GM12878 (cell line): Measurements from ENCODE around the gene CAMK4. TPM values are rescaled to one million over a fixed set of nuclear protein-coding genes. Genes with fewer than 3 reads are reported as not detected.

ENCODE experiments used
- ATF2 ChIP-seq: IDR thresholded peaks from 2 replicates; pipeline ENCODE4 v1.6.1; 2012; ENCODE audit warnings: low read length, inconsistent platforms
- ATF7 ChIP-seq: fragments of 450-650 bp; IDR thresholded peaks from 2 replicates; pipeline ENCODE4 v1.6.1; 2016; ENCODE audit warnings: low read depth, mild to moderate bottlenecking
- BACH1 ChIP-seq: fragments of 450-650 bp; IDR thresholded peaks from 2 replicates; pipeline ENCODE4 v1.6.1; 2017; ENCODE audit warnings: mild to moderate bottlenecking, borderline replicate concordance
- CBX3 ChIP-seq: fragments of 200-600 bp; sonication (generic); IDR thresholded peaks from 2 replicates; pipeline ENCODE4 v1.6.1; 2016; ENCODE audit warnings: low read depth, borderline replicate concordance
- ETV6 ChIP-seq, 2 experiments: fragments of 450-650 bp in 1 of 2; IDR thresholded peaks in 1 of 2; conservative IDR thresholded peaks in 1 of 2; 2 replicates each; pipeline ENCODE4 v1.6.1; 2014; ENCODE audit warnings: antibody characterized with exemption in 1 of 2, borderline replicate concordance in 1 of 2, low read depth in 1 of 2, mild to moderate bottlenecking in 1 of 2, moderate library complexity in 1 of 2
- EZH2 ChIP-seq: IDR thresholded peaks from 2 replicates; pipeline ENCODE4 v1.6.1; 2012; ENCODE audit warnings: low read depth, mild to moderate bottlenecking, control low read depth, inconsistent platforms, low read length, borderline replicate concordance; ENCODE audit not compliant: control insufficient read depth
- IRF5 ChIP-seq: fragments of 450-650 bp; IDR thresholded peaks from 2 replicates; pipeline ENCODE4 v1.6.1; 2017; ENCODE audit warnings: borderline replicate concordance
- LARP7 ChIP-seq: fragments of 450-650 bp; IDR thresholded peaks from 2 replicates; pipeline ENCODE4 v1.6.1; 2017; ENCODE audit warnings: mild to moderate bottlenecking
- NBN ChIP-seq: fragments of 450-650 bp; IDR thresholded peaks from 2 replicates; pipeline ENCODE4 v1.6.1; 2016
- NFIC ChIP-seq: IDR thresholded peaks from 2 replicates; pipeline ENCODE4 v1.6.1; 2012; ENCODE audit warnings: low read depth, mild to moderate bottlenecking, inconsistent platforms, low read length, moderate library complexity
- NFXL1 ChIP-seq: fragments of 450-650 bp; IDR thresholded peaks from 2 replicates; pipeline ENCODE4 v1.6.1; 2017; ENCODE audit warnings: antibody characterized with exemption, mild to moderate bottlenecking, borderline replicate concordance
- POU2F2 ChIP-seq: IDR thresholded peaks from 3 replicates; pipeline ENCODE4 v1.6.1; 2011; ENCODE audit warnings: low read depth, mild to moderate bottlenecking, low read length, borderline replicate concordance
- RBBP5 ChIP-seq: fragments of 200-600 bp; sonication (generic); conservative IDR thresholded peaks from 2 replicates; pipeline ENCODE4 v1.6.1; 2016
- RUNX3 ChIP-seq: IDR thresholded peaks from 2 replicates; pipeline ENCODE4 v1.6.1; 2012; ENCODE audit warnings: low read length, inconsistent platforms
- SIX5 ChIP-seq: IDR thresholded peaks from 2 replicates; pipeline ENCODE4 v1.6.1; 2011; ENCODE audit warnings: mild to moderate bottlenecking, low read depth, low read length, moderate library complexity; ENCODE audit not compliant: severe bottlenecking
- SREBF1 ChIP-seq: IDR thresholded peaks from 2 replicates; pipeline ENCODE4 v1.6.1; 2012; ENCODE audit warnings: mild to moderate bottlenecking, low read length
- SUZ12 ChIP-seq: fragments of 200-600 bp; sonication (generic); IDR thresholded peaks from one replicate; pipeline ENCODE4 v1.6.1; 2018; ENCODE audit warnings: antibody characterized with exemption, mild to moderate bottlenecking; ENCODE audit not compliant: unreplicated experiment
- TBL1XR1 ChIP-seq: IDR thresholded peaks from 2 replicates; pipeline ENCODE4 v1.6.1; 2012; ENCODE audit warnings: low read depth, low read length, improper control_type of control experiment
- TCF12 ChIP-seq: IDR thresholded peaks from 2 replicates; pipeline ENCODE4 v1.6.1; 2011; ENCODE audit warnings: low read depth, mild to moderate bottlenecking, low read length
- ZZZ3 ChIP-seq: IDR thresholded peaks from 2 replicates; pipeline ENCODE4 v1.6.1; 2011; ENCODE audit warnings: low read depth; ENCODE audit not compliant: control insufficient read depth, insufficient read length
- polyA plus RNA-seq, 11 experiments: library from polyadenylated mRNA; depleted of rRNA in 4 of 11; unstranded in 6 of 11; stranded (reverse) in 5 of 11; fragments of >200 nt; fragmentation: Nextera tagmentation in 4 of 11; fragmentation: Illumina TruSeq in 1 of 11; extraction: Ambion mirVana in 4 of 11; extraction: Trizol in 1 of 11; gene quantifications; 1 replicate in 1 of 11; 2 replicates in 10 of 11; pipeline versions ENCODE4 v1.2.1 to v1.2.3, GENCODE V29; 2011 to 2016; ENCODE audit warnings: inconsistent platforms in 2 of 11, missing spikeins in 2 of 11, low read depth in 1 of 11
- total RNA-seq, 4 experiments: library from RNA; depleted of rRNA in 3 of 4; stranded (reverse); fragments of >200 nt in 3 of 4; fragmentation: Illumina TruSeq in 1 of 4; extraction: Trizol in 1 of 4; gene quantifications; 2 replicates each; pipeline versions ENCODE4 v1.2.1 to v1.2.3, GENCODE V29; 2013 to 2021
- TF ChIP-seq, protein P1 (sequence below), 3 experiments: IDR thresholded peaks in 2 of 3; conservative IDR thresholded peaks in 1 of 3; 2 replicates each; pipeline ENCODE4 v1.5.1; 2011; ENCODE audit warnings: low read depth in 3 of 3, low read length in 3 of 3, mild to moderate bottlenecking in 3 of 3, control low read depth in 2 of 3, moderate library complexity in 2 of 3, inconsistent platforms in 1 of 3, mixed read lengths in 1 of 3; ENCODE audit not compliant: control insufficient read depth in 2 of 3, insufficient read depth in 1 of 3; ENCODE audit errors: extremely low read depth in 1 of 3

Gene CAMK4
- total and polyA plus RNA-seq, 10 of the 15 experiments (the other 5 are each of a cell fraction or from before 2014, with no cell fraction given): 13.3 to 51.9 (median 35.3) TPM

DNA sequence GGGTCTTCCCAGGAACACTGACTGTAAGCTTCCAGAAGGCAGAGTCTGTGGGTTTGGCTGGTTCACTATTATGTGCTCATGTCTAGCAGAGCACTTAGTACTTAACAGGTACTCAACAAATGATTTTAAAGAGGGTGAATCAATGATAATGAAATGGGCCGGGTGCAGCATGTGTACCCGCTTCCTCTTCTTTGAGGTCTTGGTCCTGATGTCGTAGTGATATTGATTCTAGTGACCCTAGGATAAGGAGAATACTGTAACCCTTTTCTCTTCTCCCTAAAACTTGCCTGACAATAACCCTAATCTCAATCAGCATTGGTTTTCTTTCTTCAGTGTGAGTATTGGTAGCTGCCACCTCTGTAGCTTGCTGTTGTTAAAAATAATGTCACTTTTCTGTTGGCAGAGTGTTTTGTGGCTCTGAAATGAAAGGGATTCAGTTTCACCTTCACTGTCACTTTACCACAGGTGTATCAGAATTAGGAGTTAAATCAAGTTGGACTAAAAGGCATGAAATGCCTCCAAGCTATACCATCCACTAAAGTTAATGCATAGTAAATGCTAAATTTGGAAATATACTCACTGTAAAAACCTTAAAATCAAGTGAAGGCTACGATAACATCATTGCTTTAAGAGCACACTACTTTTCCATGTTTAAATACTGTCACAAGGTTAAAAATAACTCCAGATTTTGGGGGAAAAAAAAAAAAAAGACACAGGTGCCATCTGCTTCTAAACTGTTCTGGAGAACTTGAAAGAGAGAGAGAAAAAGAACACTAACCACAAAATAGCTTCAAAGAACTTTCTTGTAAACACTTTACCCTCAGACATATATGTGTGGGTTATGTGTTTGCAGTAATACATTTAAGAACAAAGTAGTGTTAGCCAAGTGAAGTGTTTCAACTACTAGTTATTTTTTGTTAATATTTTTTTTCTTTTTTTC, 6.0 kb downstream of the CAMK4 start (continued):
- no peak for TF ChIP-seq CBX3
- 0 out of 2 replicates have a peak, but pooled peaks have one; percentile 13 for TF ChIP-seq BACH1
- TF ChIP-seq POU2F2: peak; percentile 13; the same call in 1 of the 3 replicates
- no peak for TF ChIP-seq NFXL1
- TF ChIP-seq EZH2: no peak
- TF ChIP-seq SUZ12: no peak
- no peak for TF ChIP-seq ZZZ3
- no peak for TF ChIP-seq TBL1XR1
- peak; percentile 87 for TF ChIP-seq RUNX3
- no peak for TF ChIP-seq TCF12
- TF ChIP-seq LARP7: no peak
- TF ChIP-seq NBN: no peak
- TF ChIP-seq ATF7: peak; percentile 37; the same call in 1 of the 2 replicates
- TF ChIP-seq NFIC: peak; percentile 65
- TF ChIP-seq ETV6 (conservative IDR thresholded peaks at IDR 0.05 in 1 of 2, IDR thresholded peaks at IDR 0.05 in 1 of 2; ENCODE audit: borderline replicate concordance in 1 of 2, low read depth in 1 of 2): 0 out of 4 replicates have a peak, but pooled peaks of 1 of the 2 experiments have one; percentile 17
- TF ChIP-seq ATF2: peak; percentile 56; the same call in 1 of the 2 replicates
- TF ChIP-seq SREBF1: no peak
- TF ChIP-seq, protein P1, sequence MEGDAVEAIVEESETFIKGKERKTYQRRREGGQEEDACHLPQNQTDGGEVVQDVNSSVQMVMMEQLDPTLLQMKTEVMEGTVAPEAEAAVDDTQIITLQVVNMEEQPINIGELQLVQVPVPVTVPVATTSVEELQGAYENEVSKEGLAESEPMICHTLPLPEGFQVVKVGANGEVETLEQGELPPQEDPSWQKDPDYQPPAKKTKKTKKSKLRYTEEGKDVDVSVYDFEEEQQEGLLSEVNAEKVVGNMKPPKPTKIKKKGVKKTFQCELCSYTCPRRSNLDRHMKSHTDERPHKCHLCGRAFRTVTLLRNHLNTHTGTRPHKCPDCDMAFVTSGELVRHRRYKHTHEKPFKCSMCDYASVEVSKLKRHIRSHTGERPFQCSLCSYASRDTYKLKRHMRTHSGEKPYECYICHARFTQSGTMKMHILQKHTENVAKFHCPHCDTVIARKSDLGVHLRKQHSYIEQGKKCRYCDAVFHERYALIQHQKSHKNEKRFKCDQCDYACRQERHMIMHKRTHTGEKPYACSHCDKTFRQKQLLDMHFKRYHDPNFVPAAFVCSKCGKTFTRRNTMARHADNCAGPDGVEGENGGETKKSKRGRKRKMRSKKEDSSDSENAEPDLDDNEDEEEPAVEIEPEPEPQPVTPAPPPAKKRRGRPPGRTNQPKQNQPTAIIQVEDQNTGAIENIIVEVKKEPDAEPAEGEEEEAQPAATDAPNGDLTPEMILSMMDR (IDR thresholded peaks at IDR 0.05 in 2 of 3, conservative IDR thresholded peaks at IDR 0.05 in 1 of 3; ENCODE audit: control insufficient read depth in 2 of 3, extremely low read depth in 1 of 3, insufficient read depth in 1 of 3, low read depth in 3 of 3, low read length in 3 of 3): no peak
- TF ChIP-seq IRF5: no peak
- TF ChIP-seq SIX5: no peak
- no peak for TF ChIP-seq RBBP5
